ENCODE measurements around the gene SHCBP1L.

DNA sequence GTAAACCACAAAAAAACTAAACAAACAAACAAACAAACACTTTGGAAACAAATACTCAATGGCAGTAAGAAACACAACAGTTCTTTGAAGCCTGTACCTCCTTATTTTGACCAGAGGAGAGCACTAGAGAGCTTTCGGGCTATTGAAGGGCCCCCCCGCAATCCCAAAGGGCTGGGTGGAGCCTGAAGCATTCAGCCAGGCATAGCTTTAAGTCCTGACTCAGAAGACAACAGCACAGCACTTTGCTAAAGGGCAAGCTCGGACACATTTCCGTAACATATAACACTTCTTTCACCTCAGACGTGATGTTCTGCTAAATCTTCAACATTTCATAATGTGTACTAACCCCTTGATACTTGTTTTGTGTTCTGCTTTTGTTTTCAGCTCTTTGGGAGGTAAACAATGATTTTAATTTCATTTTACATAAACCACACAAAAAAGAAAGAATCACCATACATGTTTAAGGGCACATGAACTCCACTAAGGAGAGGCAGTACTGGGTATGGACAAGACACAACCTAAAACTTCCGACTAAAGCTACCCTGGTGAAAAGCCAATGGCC, 9.7 kb upstream of the SHCBP1L start:
- TF ChIP-seq EZH2 (IDR thresholded peaks at IDR 0.05) (no peak), POLR2AphosphoS5 (IDR thresholded peaks at IDR 0.05; ENCODE audit: borderline replicate concordance, low read depth, low read length) (no peak), FOXP2 (optimal IDR thresholded peaks at IDR 0.05; ENCODE audit: control extremely low read depth, extremely low read length, insufficient read depth) (no peak)
